HG02981 (cell line): ENCODE data around the gene PPP2R3B.
"Not testable (repeated sequence)": the region's sequence is repeated elsewhere in the genome, so short reads cannot be mapped to it uniquely, and the experiment has no call there.

ENCODE experiments used
- ATAC-seq: cut with Tn5 transposase; IDR thresholded peaks from one replicate; pipeline ENCODE4 v1.9.1; 2021; ENCODE audit warnings: mild to moderate bottlenecking, moderate library complexity; ENCODE audit not compliant: unreplicated experiment

PPP2R3B gene, protein sequence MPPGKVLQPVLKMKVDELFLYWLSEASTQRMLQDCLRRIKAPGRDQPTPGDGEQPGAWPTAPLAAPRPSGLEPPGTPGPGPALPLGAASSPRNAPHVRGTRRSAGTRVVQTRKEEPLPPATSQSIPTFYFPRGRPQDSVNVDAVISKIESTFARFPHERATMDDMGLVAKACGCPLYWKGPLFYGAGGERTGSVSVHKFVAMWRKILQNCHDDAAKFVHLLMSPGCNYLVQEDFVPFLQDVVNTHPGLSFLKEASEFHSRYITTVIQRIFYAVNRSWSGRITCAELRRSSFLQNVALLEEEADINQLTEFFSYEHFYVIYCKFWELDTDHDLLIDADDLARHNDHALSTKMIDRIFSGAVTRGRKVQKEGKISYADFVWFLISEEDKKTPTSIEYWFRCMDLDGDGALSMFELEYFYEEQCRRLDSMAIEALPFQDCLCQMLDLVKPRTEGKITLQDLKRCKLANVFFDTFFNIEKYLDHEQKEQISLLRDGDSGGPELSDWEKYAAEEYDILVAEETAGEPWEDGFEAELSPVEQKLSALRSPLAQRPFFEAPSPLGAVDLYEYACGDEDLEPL

DNA sequence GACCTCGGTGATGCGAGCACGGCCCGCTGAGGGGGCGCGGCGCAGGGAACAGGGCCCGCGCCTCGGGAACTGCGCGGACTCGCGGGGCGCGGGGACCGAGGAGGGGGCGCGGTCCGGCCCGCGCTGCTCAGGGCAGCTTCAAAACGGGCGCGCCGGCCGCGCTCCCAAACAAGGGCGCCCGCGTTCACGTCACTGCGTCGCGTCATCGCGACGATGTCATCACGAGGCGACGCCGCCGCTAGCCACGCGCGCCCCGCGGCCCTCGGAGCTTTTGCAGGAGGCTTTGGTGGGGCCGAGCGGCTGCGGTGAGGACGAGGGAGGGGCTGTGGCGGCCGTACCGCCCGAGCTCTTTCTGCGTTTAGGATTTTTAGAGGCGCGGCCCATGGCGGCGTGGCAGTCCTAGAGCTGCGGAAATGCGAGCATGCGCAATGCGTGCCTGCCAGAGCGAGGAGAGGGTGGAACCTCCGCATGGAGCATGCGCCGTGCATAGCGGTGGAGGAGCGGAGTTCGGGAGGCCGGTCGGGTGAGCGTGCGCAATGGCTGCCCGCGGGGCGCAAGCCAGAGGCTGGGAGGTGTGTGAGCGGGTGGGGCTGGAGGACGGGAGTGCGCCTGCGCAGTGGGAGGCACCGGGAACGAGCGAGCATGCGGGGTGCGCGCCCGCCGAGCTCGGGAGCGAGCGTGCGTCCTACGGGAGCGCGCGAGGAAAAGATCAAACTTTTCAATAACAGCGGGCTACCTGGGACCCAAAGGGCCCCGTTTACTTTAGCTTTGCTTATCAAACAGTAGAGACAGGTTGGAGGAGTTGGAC lies at the start of gene PPP2R3B:
PPP2R3B (minus strand) TSS at position 140 of the 808 bp plus-strand sequence. CDS start 216 bp downstream, outside the sequence.
- peak; percentile 93 for ATAC-seq

DNA sequence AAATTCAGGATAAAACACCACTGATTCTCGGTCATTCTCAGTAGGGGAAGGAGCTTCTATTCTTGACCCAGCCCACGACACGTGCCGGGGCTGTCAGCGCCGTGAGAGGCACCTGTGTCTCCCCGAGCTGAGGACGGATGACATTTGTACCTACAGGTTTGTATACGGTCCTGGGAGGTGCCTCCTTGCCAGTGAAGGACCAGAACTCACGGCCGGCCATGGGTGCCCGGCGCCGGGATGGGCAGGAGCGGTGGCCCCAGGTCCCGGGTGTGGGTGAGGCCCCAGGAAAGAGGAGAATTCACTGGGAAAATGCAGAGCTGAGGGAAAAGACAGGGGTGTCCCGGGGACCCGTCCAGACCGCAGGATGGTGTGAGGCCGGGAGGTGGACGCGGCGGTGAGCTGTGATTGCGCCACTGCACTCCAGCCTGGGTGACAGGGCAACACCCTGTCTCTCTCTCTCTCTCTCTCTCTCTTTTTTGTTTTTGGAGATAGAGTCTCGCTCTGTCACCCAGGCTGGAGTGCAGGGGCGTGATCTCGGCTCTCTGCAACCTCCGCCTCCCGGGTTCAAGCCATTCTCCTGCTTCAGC lies 48.9 kb upstream of the PPP2R3B start:
- ATAC-seq, result no peak

GRCh38 chrX:434946-435345 lies 48.2 kb upstream of the PPP2R3B start:
- ATAC-seq, result no peak

DNA sequence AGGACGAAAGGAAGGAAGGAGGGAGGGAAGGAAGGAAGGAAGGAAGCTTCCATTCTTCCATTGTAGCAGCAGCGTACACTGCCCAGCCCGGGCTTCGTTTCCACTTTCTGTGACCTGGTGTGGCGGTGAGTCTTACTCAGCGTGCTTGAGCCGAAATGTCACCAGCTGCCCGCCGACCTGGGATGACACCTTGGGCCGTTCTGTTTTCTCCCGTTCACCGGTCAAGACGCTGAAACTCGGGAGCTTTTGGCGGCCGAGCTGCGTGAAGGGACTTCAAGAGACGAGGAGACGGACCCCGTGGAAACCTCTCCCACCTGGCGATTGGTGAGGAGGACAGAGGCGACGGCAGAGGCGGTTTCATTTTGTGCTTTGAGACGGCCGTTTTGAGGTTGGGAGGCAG lies 47.1 kb upstream of the PPP2R3B start:
- no peak for ATAC-seq

- ATAC-seq, result not testable (repeated sequence)
Observed at GRCh38 chrX:432666-433065, 46.0 kb upstream of the PPP2R3B start.

GRCh38 chrX:431492-432111 lies 44.9 kb upstream of the PPP2R3B start:
- ATAC-seq, result no peak

- ATAC-seq, result no peak
Observed at GRCh38 chrX:431056-431455, 44.3 kb upstream of the PPP2R3B start.

DNA sequence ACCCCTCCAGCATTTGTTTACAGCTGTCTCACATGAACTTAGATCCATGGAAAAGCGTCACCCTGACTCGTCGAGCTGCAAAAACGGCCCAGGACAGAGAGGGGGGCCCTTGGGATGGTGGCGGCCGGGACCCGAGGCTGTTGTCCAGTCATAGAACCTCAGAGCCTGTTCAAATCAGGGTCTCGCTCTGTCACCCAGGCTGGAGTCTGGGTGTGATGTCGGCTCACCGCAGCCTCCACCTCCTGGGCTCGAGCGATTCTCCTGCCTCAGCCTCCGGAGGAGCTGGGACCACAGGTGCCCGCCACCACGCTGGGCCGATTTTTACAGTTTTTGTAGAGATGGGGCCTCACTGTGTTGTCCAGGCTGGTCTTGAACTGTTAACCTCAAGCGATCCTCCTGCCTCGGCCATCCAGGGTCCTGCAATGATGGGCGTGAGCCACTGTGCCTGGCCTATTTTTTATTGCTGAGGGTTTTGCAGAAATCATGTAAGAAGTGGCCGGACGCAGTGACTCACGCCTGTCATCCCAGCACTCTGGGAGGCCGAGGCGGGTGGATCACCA lies 42.6 kb upstream of the PPP2R3B start:
- ATAC-seq, result no peak

GRCh38 chrX:427812-428725 lies 41.4 kb upstream of the PPP2R3B start:
- no peak for ATAC-seq

DNA sequence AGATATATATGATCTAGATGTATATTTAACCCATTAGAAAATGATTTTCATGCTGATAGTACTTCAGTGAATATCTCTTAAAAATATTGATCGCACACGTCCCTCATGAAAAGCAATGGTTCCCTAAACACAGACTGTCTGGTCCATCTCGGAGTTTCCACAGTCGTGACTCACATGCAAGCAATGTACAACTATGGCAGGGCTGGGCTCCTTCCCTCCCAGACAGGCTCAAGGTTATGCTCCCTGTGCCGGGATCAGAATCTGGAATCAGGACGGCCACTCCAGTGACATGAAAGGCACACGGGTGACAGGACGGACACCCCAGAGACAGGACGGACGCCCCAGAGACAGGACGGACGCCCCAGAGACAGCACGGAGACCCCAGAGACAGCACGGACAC lies 40.2 kb upstream of the PPP2R3B start:
- ATAC-seq, result no peak

GRCh38 chrX:425056-425455 lies 38.3 kb upstream of the PPP2R3B start:
- no peak for ATAC-seq

- ATAC-seq, result no peak
Observed at GRCh38 chrX:421646-422391, 35.1 kb upstream of the PPP2R3B start.

- no peak for ATAC-seq
Observed at GRCh38 chrX:420496-421223, 34.0 kb upstream of the PPP2R3B start.

- no peak for ATAC-seq
Observed at GRCh38 chrX:418927-419729, 32.4 kb upstream of the PPP2R3B start.

DNA sequence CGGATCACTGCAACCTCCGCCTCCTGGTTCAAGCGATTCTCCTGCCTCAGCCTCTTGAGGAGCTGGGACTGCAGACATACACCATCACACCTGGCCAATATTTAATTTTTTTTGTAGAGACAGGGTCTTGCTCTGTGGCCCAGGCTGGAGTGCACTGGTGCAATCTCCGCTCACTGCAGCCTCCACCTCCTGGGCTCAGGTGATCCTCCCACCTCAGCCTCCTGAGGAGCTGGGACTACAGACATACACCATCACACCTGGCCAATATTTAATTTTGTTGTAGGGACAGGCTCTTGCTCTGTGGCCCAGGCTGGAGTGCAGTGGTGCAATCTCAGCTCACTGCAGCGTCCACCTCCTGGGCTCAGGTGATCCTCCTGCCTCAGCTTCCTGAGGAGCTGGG lies 28.8 kb upstream of the PPP2R3B start:
- not testable (repeated sequence) for ATAC-seq

DNA sequence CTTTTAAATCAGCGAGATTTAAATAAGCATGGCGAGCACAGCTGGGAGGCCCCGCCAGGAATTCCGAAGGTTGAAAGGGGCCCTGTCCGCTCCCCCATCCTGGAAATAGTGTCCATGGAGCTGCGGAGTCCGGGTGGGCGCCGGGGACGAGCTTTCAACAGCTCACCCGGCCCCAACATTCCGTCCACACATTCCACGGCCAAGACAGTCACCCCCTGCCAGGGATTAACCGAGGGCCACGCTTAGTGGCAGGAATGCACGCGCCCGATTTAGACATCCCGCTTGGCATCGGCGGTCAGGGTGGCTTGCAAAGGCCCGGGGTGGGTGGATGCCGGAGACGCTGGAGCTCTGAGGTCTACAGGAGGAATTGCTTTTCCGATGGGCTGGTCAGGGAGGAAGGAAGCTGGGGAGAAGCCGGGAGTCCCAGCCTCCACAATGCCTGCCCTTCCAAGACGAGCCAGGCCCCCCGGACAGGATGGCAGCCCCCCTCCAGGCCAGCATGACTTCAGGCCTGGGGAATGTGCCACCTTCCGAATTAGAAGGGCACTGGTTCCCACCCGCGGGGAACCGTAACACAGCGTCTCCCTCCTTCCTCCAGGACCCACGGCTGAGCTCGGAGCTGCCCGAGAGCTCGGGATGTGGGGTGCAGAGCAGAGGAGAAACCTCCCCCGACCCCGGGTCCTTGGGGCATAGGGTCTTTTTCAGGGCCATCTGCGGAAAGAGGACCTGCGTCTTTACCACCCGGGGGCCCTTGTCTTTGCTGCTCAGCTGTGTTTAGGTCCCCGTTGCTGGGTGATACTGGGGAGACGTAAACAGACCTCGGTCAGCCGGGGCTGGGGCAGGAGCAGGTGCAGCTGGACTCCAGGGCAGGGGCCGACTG lies 26.9 kb upstream of the PPP2R3B start:
- ATAC-seq, result no peak
